Measurements from ENCODE around the gene LILRB3.

- TF ChIP-seq CTCF (IDR thresholded peaks at IDR 0.05; ENCODE audit: low read depth, low read length), result no peak
- TF ChIP-seq POLR2A (IDR thresholded peaks at IDR 0.05; ENCODE audit: extremely low read depth, insufficient read length), result no peak
- TF ChIP-seq MYC (IDR thresholded peaks at IDR 0.05; ENCODE audit: low read depth, low read length), result no peak
Observed at GRCh38 chr19:54254195-54254906, 31.5 kb upstream of the LILRB3 start.

All from NB4 (cell line).